ENCODE data around the gene HOXD3. TPM values are rescaled to one million over a fixed set of nuclear protein-coding genes. Genes with fewer than 3 reads are reported as not detected.

The HOXD3 gene
- total and polyA plus RNA-seq, 9 of the 15 experiments (the other 6 are each of a cell fraction or from before 2014, with no cell fraction given): not detected

DNA sequence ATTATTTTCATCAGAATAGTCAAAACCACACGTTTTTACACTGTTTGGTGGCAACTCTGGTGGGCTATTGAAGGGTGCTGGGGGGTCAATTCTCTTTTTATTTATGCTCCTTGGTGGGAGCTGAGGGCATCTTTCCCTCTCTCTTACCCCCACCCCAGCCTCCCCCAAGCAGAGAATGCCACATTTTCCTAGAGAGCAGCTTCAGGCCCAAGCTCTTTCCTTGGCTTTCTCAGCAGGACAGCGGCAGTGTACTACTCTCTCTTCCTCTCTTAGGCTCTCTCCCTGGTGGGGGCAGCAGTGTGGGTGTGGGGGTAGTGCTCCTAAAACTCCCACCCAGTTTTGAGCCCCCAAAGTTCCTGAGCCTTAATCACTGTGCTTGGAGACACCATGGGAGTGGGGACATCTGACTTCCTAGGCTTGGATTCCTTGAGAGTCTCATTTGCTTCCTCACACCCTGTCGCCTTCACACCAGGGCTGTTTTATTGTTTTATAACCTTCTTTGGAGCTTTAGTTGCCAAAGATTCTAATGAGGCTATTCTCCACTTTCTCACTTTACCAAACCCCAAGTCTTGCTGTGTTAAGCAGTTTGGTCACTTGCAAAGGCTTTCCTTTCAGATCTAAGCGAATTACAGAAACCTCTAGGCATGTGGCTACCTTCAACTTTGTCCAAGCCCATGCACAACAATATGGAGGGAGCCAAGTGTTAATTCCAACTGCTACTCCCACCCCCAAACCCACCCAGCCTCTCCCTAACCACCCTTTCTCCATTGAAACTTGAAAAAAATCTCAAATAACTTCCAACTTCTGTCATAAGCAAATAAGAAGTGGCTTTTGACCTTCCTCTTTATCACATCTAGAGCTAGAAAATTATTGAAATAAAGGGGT is 11.8 kb upstream of the HOXD3 start (continued):
- TF ChIP-seq, protein P1, sequence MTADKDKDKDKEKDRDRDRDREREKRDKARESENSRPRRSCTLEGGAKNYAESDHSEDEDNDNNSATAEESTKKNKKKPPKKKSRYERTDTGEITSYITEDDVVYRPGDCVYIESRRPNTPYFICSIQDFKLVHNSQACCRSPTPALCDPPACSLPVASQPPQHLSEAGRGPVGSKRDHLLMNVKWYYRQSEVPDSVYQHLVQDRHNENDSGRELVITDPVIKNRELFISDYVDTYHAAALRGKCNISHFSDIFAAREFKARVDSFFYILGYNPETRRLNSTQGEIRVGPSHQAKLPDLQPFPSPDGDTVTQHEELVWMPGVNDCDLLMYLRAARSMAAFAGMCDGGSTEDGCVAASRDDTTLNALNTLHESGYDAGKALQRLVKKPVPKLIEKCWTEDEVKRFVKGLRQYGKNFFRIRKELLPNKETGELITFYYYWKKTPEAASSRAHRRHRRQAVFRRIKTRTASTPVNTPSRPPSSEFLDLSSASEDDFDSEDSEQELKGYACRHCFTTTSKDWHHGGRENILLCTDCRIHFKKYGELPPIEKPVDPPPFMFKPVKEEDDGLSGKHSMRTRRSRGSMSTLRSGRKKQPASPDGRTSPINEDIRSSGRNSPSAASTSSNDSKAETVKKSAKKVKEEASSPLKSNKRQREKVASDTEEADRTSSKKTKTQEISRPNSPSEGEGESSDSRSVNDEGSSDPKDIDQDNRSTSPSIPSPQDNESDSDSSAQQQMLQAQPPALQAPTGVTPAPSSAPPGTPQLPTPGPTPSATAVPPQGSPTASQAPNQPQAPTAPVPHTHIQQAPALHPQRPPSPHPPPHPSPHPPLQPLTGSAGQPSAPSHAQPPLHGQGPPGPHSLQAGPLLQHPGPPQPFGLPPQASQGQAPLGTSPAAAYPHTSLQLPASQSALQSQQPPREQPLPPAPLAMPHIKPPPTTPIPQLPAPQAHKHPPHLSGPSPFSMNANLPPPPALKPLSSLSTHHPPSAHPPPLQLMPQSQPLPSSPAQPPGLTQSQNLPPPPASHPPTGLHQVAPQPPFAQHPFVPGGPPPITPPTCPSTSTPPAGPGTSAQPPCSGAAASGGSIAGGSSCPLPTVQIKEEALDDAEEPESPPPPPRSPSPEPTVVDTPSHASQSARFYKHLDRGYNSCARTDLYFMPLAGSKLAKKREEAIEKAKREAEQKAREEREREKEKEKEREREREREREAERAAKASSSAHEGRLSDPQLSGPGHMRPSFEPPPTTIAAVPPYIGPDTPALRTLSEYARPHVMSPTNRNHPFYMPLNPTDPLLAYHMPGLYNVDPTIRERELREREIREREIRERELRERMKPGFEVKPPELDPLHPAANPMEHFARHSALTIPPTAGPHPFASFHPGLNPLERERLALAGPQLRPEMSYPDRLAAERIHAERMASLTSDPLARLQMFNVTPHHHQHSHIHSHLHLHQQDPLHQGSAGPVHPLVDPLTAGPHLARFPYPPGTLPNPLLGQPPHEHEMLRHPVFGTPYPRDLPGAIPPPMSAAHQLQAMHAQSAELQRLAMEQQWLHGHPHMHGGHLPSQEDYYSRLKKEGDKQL (CRISPR knock-in tag; IDR thresholded peaks at IDR 0.05; ENCODE audit: borderline replicate concordance): no peak
- TF ChIP-seq ZNF445 (CRISPR knock-in tag; IDR thresholded peaks at IDR 0.05; ENCODE audit: low read depth) (no peak), SIX5 (IDR thresholded peaks at IDR 0.05; ENCODE audit: borderline replicate concordance in 1 of 2, insufficient read depth in 1 of 2, low read depth in 1 of 2, low read length in 2 of 2) (no peak), RBM15 (IDR thresholded peaks at IDR 0.05; ENCODE audit: insufficient read depth, low read length) (no peak), ZNF778 (CRISPR knock-in tag; IDR thresholded peaks at IDR 0.05) (no peak), FOXP1 (CRISPR knock-in tag; IDR thresholded peaks at IDR 0.05) (no peak)
- TF ChIP-seq, protein P2, sequence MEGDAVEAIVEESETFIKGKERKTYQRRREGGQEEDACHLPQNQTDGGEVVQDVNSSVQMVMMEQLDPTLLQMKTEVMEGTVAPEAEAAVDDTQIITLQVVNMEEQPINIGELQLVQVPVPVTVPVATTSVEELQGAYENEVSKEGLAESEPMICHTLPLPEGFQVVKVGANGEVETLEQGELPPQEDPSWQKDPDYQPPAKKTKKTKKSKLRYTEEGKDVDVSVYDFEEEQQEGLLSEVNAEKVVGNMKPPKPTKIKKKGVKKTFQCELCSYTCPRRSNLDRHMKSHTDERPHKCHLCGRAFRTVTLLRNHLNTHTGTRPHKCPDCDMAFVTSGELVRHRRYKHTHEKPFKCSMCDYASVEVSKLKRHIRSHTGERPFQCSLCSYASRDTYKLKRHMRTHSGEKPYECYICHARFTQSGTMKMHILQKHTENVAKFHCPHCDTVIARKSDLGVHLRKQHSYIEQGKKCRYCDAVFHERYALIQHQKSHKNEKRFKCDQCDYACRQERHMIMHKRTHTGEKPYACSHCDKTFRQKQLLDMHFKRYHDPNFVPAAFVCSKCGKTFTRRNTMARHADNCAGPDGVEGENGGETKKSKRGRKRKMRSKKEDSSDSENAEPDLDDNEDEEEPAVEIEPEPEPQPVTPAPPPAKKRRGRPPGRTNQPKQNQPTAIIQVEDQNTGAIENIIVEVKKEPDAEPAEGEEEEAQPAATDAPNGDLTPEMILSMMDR (IDR thresholded peaks at IDR 0.05 in 2 of 3, conservative IDR thresholded peaks at IDR 0.05 in 1 of 3; ENCODE audit: insufficient read depth in 2 of 3, low read depth in 1 of 3, low read length in 3 of 3): no peak

All from K562 (cell line).